ENCODE results near the gene LRIG2. TPM values are rescaled to one million over a fixed set of nuclear protein-coding genes. Genes with fewer than 3 reads are reported as not detected.

The LRIG2 gene
- total RNA-seq, 1 experiment from 2014 or later: 6.1 TPM

DNA sequence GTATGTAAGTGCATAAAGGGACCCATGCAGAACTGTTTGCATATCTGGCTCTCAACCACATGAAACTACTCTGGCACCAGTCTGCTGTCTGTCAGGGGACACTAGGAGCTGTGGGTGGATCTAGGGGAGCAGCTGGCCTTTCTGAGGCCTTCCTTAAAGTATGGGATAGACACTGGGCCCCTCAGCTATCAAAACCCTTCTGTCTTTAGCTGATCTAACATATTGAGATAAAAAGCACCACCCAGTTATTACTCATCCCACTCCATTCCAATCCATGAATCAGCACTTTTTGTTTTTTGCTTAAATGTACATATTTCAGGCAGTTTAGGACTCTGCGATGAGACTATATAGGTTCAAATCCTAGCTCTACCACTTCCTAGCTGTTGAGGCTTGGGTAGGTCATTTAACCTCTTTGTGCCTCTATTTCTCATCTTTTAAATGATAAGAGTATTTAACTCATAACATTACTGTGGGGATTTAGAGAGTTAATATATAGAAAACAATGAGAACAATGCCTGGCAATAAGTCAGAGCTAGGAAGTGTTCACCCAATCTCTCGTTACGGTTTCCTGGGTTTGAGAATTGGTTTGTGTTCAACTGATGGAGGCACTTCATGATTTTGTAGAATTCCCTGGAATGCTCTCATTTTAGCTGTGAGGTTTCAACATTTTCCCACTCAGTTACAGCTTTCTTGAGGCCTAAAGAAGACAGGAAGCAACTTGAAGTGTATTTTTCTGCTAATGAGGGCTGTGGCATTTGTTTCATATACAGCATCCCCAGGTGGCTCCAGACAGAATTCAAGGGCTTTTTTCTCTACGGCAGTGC, 68.9 kb downstream of the LRIG2 start:
- Histone ChIP-seq H3K36me3 (ENCODE audit: low read depth, low read length) (no peaks in the 10 kb centered on the region), H3K9me3 (ENCODE audit: low read length) (no peaks in the 10 kb centered on the region), H2AFZ (ENCODE audit: low read length) (peak overlapping the region; percentile 80), H3K4me2 (ENCODE audit: low read length) (0 out of 2 replicates have a peak overlapping the region, but pooled peaks have one; percentile 18), H3K9me2 (replicated peaks; ENCODE audit: low read length) (no peaks in the 10 kb centered on the region), H3F3A (ENCODE audit: low read length, unreplicated experiment) (no peaks in the 10 kb centered on the region), H3K27me3 (ENCODE audit: low read length) (no peaks in the 10 kb centered on the region), H3K27ac (ENCODE audit: low read length) (peak overlapping the region; percentile 10), H3K4me1 (ENCODE audit: insufficient read depth, low read length) (peaks cover 21% of the 10 kb centered on the region), H4K20me1 (ENCODE audit: low read length) (no peaks in the 10 kb centered on the region), H3K4me3 (ENCODE audit: low read length) (no peak overlapping the region), H3K79me2 (ENCODE audit: low read length) (no peaks in the 10 kb centered on the region), H3K9ac (ENCODE audit: low read length) (no peak overlapping the region)
- intact Hi-C loops (cut with micrococcal nuclease): loop anchor here (2.0 kb wide), 1 partner anchor 247 kb away; no protein-coding TSS in a partner anchor
- ChIA-PET POLR2A (ENCODE audit: unreplicated experiment) (no interaction called here), CTCF (interaction anchor here (0.5 to 1.2 kb wide), 3 partner anchors 69 to 247 kb away, joined by 3 to 4 read pairs (median 3); partner anchors contain the start of gene LRIG2)
- no TSS peak for BruUV-seq (replicated peaks)
- TF ChIP-seq EZH2phosphoT487 (IDR thresholded peaks at IDR 0.05; ENCODE audit: borderline replicate concordance, low read length) (no peak), EZH2 (IDR thresholded peaks at IDR 0.05; ENCODE audit: low read length, unreplicated experiment) (no peak), CTCF (conservative IDR thresholded peaks at IDR 0.05; ENCODE audit: low read depth, low read length) (no peak)
- DNase-seq: peak; percentile 64
- peak; percentile 52 for ATAC-seq

- Histone ChIP-seq H3K27ac (ENCODE audit: low read length) (no peak overlapping the region), H3K4me3 (ENCODE audit: low read length) (no peak overlapping the region), H3K79me2 (ENCODE audit: low read length) (no peaks in the 10 kb centered on the region), H3F3A (ENCODE audit: low read length, unreplicated experiment) (no peaks in the 10 kb centered on the region), H2AFZ (ENCODE audit: low read length) (no peak overlapping the region), H3K27me3 (ENCODE audit: low read length) (no peaks in the 10 kb centered on the region), H3K9me3 (ENCODE audit: low read length) (no peaks in the 10 kb centered on the region), H3K36me3 (ENCODE audit: low read depth, low read length) (no peaks in the 10 kb centered on the region), H3K9me2 (replicated peaks; ENCODE audit: low read length) (no peaks in the 10 kb centered on the region), H3K9ac (ENCODE audit: low read length) (no peak overlapping the region), H3K4me2 (ENCODE audit: low read length) (no peak overlapping the region), H3K4me1 (ENCODE audit: insufficient read depth, low read length) (peaks cover 21% of the 10 kb centered on the region), H4K20me1 (ENCODE audit: low read length) (no peaks in the 10 kb centered on the region)
- CTCF ChIA-PET: no interaction called here
- intact Hi-C loops (cut with micrococcal nuclease): no loop called here
- ATAC-seq (no peak), DNase-seq (no peak)
- TF ChIP-seq EZH2phosphoT487 (IDR thresholded peaks at IDR 0.05; ENCODE audit: borderline replicate concordance, low read length) (no peak), EZH2 (IDR thresholded peaks at IDR 0.05; ENCODE audit: low read length, unreplicated experiment) (no peak), CTCF (conservative IDR thresholded peaks at IDR 0.05; ENCODE audit: low read depth, low read length) (no peak)
- POLR2A ChIA-PET (ENCODE audit: unreplicated experiment): no interaction called here
- no TSS peak for BruUV-seq (replicated peaks)
Measured at GRCh38 chr1:113142791-113143190, 69.8 kb downstream of the LRIG2 start.

All from PC-3 (cell line).